Upper lobe of left lung (tissue), 6 donors: ENCODE data around the gene PROS1. TPM values are rescaled to one million over a fixed set of nuclear protein-coding genes. Genes with fewer than 3 reads are reported as not detected.

Experiments used
- ATAC-seq, 2 donors: fragments of 200-7000 bp; cut with Tn5 transposase; one replicate each; pipeline ENCODE4 v1.9.1; 2022; ENCODE audit warnings: mild to moderate bottlenecking in 2 of 2, moderate library complexity in 2 of 2; ENCODE audit not compliant: low FRiP score in 2 of 2
- DNase-seq, 2 donors: peaks; one replicate each; pipeline ENCODE4 v3.0.0-alpha.2; 2019 to 2020
- H3K27ac ChIP-seq, 4 donors: fragments of 200-600 bp; sonication (generic); one replicate each; pipeline ENCODE4 v1.5.1; 2016 to 2019
- H3K27me3 ChIP-seq, 4 donors: fragments of 200-600 bp; sonication (generic); one replicate each; pipeline ENCODE4 v1.5.1; 2017 to 2019
- H3K36me3 ChIP-seq, 4 donors: fragments of 200-600 bp; sonication (generic); one replicate each; pipeline ENCODE4 v1.5.1; 2016 to 2019
- H3K4me1 ChIP-seq, 4 donors: fragments of 200-600 bp; sonication (generic); one replicate each; pipeline ENCODE4 v1.5.1; 2018 to 2019
- H3K4me3 ChIP-seq, 4 donors: fragments of 200-600 bp; sonication (generic); one replicate each; pipeline ENCODE4 v1.5.1; 2017 to 2019; ENCODE audit warnings: mild to moderate bottlenecking in 2 of 4, moderate library complexity in 1 of 4
- H3K9me3 ChIP-seq, 4 donors: fragments of 200-600 bp; sonication (generic); one replicate each; pipeline ENCODE4 v1.5.1; 2018 to 2019
- CTCF ChIP-seq, 6 experiments: fragments of 450-650 bp in 4 of 6; fragments of 200-600 bp in 2 of 6; sonication (generic) in 2 of 6; IDR thresholded peaks; one replicate each; pipeline ENCODE4 v1.5.1; 2016 to 2019; ENCODE audit warnings: antibody characterized with exemption in 6 of 6
- EP300 ChIP-seq, 4 donors: sonication (generic); formaldehyde crosslinking; IDR thresholded peaks; one replicate each; pipeline ENCODE4 v1.5.1; 2017; ENCODE audit warnings: antibody characterized with exemption in 4 of 4, control low read depth in 2 of 4
- POLR2A ChIP-seq, 4 donors: fragments of 450-650 bp; IDR thresholded peaks; one replicate each; pipeline ENCODE4 v1.5.1; 2016 to 2017; ENCODE audit warnings: antibody characterized with exemption in 4 of 4, mild to moderate bottlenecking in 2 of 4
- POLR2AphosphoS5 ChIP-seq, 2 donors: sonication (generic); formaldehyde crosslinking; IDR thresholded peaks; one replicate each; pipeline ENCODE4 v1.5.1; 2017; ENCODE audit warnings: antibody characterized with exemption in 2 of 2
- WGBS, 2 donors: methylation state at CpG; one replicate each; pipeline ENCODE4 v1.1.5; 2017 to 2018; 5-methylcytosine and 5-hydroxymethylcytosine counted together
- total RNA-seq, 6 donors: library from RNA; depleted of rRNA in 4 of 6; stranded (reverse); fragments of >200 nt in 4 of 6; gene quantifications; one replicate each; pipeline versions ENCODE4 v1.1.0 to v1.2.1, GENCODE V29; 2016 to 2021
- donor health status: DM: no; HTN: no; CAD: no; lungs with moderate emphysema.
- donor health status: DM: no; HTN: yes; CAD: no; lungs with severe emphysema.

The PROS1 gene
- total RNA-seq, 6 donors from 2014 or later: 32.5 to 81.8 (median 49.4) TPM

- H3K27ac ChIP-seq: no peak overlapping the region
- no peaks in the 10 kb centered on the region for H3K9me3 ChIP-seq
- 61 to 63% methylated on average over 3 of the region's 3 CpGs for WGBS, 2 donors
- ATAC-seq (no peak), DNase-seq (no peak)
- H3K36me3 ChIP-seq: no peaks in the 10 kb centered on the region
- peaks cover 0 to 13% (median 8%) of the 10 kb centered on the region in 4 donors for H3K4me1 ChIP-seq
- no peak overlapping the region for H3K4me3 ChIP-seq
- no peak for TF ChIP-seq EP300 (IDR thresholded peaks at IDR 0.05)
- no peak for TF ChIP-seq CTCF (IDR thresholded peaks at IDR 0.05)
- TF ChIP-seq POLR2AphosphoS5 (IDR thresholded peaks at IDR 0.05): no peak
- TF ChIP-seq POLR2A (IDR thresholded peaks at IDR 0.05): no peak
- H3K27me3 ChIP-seq: no peaks in the 10 kb centered on the region
These were observed 15.5 kb upstream of the PROS1 start for GRCh38 chr3:93989241-93989640.

DNA sequence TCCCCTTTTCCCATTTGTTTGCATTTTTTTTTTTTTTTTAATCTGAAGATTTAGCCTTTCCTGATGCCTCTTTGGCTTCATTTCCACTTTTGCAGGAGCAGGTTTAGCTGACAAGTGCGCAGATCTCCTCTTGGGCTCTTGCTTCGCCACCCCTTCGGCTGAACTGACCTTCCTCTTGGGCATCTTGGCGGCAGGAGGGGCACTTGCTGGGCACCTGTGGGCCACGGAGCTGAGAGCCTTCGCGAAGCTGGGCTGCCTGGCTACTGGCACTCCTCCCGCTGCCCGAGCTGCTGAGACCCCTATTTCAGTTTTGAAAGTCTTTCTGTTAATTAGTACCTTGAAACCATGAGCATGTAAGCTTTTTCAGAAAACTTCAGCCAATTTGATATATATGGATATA lies 15.1 kb upstream of the PROS1 start:
- Histone ChIP-seq H3K27ac (peak overlapping the region in 3 of 4 donors; percentile 15 to 47 (median 36)), H3K36me3 (no peaks in the 10 kb centered on the region), H3K9me3 (no peaks in the 10 kb centered on the region), H3K27me3 (no peaks in the 10 kb centered on the region), H3K4me3 (no peak overlapping the region), H3K4me1 (peaks cover 0 to 13% (median 8%) of the 10 kb centered on the region in 4 donors)
- WGBS, 2 donors: 71 to 73% methylated on average over 9 of the region's 9 CpGs
- DNase-seq (peak in 1 of 2 donors; percentile 61), ATAC-seq (no peak)
- TF ChIP-seq POLR2AphosphoS5 (IDR thresholded peaks at IDR 0.05) (no peak), EP300 (IDR thresholded peaks at IDR 0.05) (no peak)

GRCh38 chr3:93988283-93988682 lies 14.6 kb upstream of the PROS1 start:
- ATAC-seq: no peak
- H3K4me3 ChIP-seq: no peak overlapping the region
- DNase-seq: no peak
- peaks cover 0 to 13% (median 8%) of the 10 kb centered on the region in 4 donors for H3K4me1 ChIP-seq
- peak overlapping the region in 3 of 4 donors; percentile 15 to 47 (median 36) for H3K27ac ChIP-seq
- no peak for TF ChIP-seq EP300 (IDR thresholded peaks at IDR 0.05)
- TF ChIP-seq POLR2AphosphoS5 (IDR thresholded peaks at IDR 0.05): no peak
- TF ChIP-seq CTCF (IDR thresholded peaks at IDR 0.05): no peak
- TF ChIP-seq POLR2A (IDR thresholded peaks at IDR 0.05): no peak
- H3K27me3 ChIP-seq: no peaks in the 10 kb centered on the region
- no peaks in the 10 kb centered on the region for H3K9me3 ChIP-seq
- H3K36me3 ChIP-seq: no peaks in the 10 kb centered on the region

DNA sequence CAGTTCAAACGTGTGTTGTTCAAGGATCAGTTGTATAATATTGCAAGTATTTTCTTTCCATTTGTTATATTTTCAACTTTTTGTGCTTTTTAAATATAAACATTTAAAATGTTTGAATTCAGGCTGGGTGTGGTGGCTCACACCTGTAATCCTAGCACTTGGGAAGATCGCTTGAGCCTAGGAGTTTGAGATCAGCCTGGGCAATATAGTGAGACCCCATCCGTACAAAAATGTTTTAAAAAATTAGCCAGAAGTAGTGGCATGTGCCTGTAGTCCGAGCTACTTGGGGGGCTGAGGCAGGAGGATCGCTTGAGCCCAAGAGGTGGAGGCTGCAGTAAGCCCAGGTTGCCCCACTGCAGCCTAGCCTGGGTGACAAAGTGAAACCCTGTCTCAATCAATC lies 10.9 kb upstream of the PROS1 start:
- Histone ChIP-seq H3K27ac (no peak overlapping the region), H3K36me3 (no peaks in the 10 kb centered on the region), H3K4me1 (peaks cover 9 to 31% (median 16%) of the 10 kb centered on the region in 4 donors), H3K9me3 (no peaks in the 10 kb centered on the region), H3K27me3 (no peaks in the 10 kb centered on the region), H3K4me3 (no peak overlapping the region)
- 96 to 97% methylated on average over 5 of the region's 5 CpGs for WGBS, 2 donors
- DNase-seq (no peak), ATAC-seq (no peak)
- TF ChIP-seq CTCF (IDR thresholded peaks at IDR 0.05): no peak
- no peak for TF ChIP-seq EP300 (IDR thresholded peaks at IDR 0.05)
- TF ChIP-seq POLR2A (IDR thresholded peaks at IDR 0.05): no peak

DNA sequence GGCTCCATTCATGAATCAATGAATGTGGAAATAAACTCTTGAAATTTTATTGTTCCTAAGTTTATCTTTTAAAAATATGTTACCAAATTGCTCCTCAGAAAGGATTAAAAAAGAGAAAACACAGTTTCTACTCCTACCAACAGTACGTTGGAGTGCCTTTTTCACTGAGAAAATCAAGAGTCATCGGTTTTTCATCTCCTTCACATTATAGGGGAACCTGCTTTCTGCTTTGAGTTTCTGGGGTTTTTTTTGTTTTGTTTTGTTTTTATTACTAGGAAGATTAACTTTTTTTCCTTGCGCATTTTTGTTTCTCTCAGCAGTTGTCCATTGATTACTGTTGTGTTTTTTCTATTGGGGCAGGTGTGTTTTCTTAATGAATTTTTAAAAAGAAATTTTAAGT lies 9.7 kb upstream of the PROS1 start:
- peaks cover 9 to 30% (median 15%) of the 10 kb centered on the region in 4 donors for H3K4me1 ChIP-seq
- no peak for TF ChIP-seq EP300 (IDR thresholded peaks at IDR 0.05)
- no peak for TF ChIP-seq CTCF (IDR thresholded peaks at IDR 0.05)
- TF ChIP-seq POLR2AphosphoS5 (IDR thresholded peaks at IDR 0.05): no peak
- TF ChIP-seq POLR2A (IDR thresholded peaks at IDR 0.05): no peak
- ATAC-seq (no peak), DNase-seq (no peak)
- WGBS, 2 donors: 93 to 99% methylated on average over 3 of the region's 3 CpGs
- no peak overlapping the region for H3K4me3 ChIP-seq
- H3K9me3 ChIP-seq: no peaks in the 10 kb centered on the region
- H3K27me3 ChIP-seq: no peaks in the 10 kb centered on the region
- no peaks in the 10 kb centered on the region for H3K36me3 ChIP-seq
- H3K27ac ChIP-seq: no peak overlapping the region
